GM18499 (cell line): ENCODE data around the gene FGD4.

ENCODE experiments used
- ATAC-seq: cut with Tn5 transposase; IDR thresholded peaks from one replicate; pipeline ENCODE4 v1.9.1; 2021; ENCODE audit warnings: moderate number of reproducible peaks; ENCODE audit not compliant: insufficient read depth, unreplicated experiment

FGD4 gene

GRCh38 chr12:32454075-32454474 lies 54.7 kb downstream of the FGD4 start:
- no peak for ATAC-seq

DNA sequence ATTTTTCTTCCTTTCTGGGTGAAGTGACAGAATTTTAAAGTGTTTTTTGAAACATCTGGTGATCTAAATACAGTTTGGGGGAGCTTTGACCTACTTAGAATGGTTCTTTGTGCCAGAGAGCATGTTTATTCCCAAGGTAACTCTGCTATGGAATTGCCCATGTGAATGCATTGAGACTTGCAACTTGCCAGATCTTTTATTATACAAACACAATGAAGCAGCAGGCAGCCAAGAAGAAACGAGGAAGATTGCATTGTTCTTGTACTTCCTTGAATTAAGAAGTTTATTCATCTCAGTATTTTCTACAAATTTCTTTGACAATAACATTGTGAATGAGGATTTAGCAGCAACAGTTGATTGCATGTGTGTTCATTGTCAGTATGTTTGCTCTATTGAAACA lies 55.5 kb downstream of the FGD4 start:
- ATAC-seq, result no peak

GRCh38 chr12:32455607-32456071 lies 56.3 kb downstream of the FGD4 start:
- no peak for ATAC-seq

DNA sequence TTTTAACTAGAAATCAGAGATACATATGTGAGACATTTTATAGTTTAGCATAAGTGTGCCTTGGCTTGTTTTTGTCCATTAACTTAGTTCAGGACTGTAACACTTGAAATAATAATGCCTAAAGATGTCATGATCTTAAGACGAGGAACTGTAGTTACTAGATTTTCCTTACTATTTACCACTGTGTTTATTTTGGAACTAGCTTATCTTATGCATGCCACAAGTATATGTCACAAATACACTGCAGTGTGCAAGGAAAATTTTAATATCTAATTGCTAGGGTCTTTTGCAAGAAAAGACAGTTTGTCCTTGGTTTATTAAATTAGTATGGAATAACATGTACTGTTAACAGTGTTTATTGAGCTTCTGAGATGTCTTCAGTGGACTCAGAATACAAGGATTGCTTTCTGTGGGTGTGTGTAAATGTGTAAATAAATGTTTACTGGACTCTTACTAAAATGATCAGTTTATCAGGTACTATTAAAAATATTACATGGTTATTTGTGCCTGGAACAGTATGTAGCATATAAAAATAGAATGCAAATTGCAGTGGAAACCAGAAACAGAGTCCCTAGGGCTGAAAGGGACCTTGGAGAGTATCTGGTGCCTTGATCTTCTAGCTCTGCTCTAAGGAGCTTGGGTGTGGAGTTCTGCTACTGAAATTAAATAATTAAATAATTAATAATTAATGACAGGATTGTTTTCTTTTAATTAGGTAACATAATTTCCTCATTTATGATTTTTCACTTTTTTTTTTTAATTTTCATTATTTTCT lies 58.1 kb downstream of the FGD4 start:
- no peak for ATAC-seq

DNA sequence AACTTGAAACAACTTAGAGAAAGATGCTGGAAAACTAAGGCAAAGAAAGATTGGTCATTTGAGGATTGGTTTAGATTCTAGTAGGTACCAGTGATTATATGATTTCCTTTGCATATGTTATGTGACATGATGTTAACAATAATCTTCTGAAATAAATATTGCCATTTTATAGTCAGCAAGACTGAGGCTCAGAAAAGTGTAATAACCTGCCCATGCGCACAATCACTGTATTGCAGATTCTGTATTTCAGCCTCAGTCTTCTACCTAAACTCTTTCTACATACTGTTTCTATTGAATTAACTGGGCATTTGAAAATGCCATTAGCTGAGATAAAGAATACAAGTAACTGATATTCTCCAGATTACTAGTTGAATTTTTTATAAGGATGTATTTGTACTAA lies 61.3 kb downstream of the FGD4 start:
- no peak for ATAC-seq

DNA sequence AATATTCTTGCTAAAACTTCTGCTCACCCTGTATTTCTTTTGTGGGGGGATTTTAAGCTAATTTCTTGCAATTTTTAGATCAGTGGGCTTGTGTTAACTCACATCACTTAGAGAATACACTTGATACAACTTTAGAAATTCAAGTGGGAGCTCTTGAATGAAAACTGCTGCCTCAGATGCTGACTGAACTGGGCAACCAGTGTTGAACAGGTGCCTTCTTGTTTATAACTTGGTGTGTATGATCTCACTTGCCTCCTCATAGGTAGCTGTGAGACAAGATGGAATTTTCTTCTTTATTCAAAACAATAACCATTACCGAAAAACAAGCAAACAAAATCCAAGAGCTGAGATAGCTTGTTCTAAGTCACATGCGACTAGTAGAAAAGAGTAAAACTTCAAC lies 63.5 kb downstream of the FGD4 start:
- ATAC-seq, result no peak

- no peak for ATAC-seq
These were observed 66.8 kb downstream of the FGD4 start for GRCh38 chr12:32466187-32466586.

- no peak for ATAC-seq
These were observed 67.8 kb downstream of the FGD4 start for GRCh38 chr12:32466986-32467711.

DNA sequence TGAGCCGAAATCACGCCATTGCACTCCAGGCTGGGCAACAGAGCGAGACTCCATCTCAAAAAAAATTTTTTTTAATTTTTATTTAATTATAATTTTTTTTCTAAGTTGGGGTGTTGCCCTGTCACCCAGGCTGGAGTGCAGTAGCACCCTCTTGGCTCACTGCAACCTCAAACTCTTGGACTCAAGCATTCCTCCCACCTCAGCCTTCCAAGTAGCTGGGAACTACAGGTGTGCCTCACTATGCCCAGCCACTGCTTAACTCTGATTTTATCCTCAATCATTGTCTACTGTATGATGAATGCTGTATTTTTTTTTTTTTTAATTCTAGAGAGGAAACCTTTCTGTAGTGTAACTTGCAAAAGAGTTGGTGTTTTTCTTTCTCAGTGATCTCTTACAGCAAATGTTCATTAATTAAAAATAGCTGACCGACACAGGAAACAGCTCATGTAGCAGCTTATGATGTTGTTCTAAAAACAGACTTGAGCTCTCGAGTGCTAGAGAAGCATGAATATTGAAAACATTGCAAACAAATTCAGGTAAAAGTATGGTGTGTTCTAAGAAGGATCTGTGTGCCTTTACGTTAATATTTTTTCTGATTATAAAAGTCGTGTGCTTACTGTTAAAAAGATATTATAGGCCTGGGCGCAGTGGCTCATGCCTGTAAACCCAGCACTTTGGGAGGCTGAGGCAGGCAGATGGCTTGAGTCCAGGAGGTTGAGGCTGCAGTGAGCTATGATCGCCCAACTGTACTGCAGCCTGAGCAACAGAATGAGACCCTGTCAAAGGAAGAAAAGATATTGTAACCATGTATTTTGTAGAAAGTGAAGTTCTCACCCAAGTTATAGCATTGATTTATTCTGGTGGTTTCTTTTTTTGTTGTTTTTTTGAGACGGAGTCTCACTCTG lies 68.9 kb downstream of the FGD4 start:
- ATAC-seq, result no peak

DNA sequence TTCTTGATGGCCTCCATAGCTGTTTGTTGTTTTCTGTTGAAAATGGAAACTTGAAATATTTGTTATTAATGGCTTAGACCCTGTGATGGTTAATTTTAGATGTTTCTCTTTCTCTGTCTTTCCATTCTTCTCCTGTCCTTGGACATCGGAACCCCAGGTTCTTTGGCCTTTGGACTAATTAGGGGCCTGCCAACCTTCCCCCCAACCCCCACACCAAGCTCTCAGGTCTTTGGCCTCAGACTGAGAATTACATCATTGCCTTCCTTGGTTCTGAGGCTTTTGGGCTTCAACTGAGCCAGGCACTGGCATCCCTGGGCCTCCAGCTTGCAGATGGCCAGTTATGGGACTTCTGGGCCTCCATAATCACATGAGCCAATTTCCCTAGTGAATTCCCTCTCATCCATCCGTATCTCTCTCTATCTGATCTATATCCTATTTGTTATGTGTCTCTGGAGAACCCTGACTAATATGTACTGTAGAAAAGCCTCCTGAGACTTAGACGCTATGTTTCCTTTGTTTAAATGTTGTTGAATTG lies 71.6 kb downstream of the FGD4 start:
- no peak for ATAC-seq

DNA sequence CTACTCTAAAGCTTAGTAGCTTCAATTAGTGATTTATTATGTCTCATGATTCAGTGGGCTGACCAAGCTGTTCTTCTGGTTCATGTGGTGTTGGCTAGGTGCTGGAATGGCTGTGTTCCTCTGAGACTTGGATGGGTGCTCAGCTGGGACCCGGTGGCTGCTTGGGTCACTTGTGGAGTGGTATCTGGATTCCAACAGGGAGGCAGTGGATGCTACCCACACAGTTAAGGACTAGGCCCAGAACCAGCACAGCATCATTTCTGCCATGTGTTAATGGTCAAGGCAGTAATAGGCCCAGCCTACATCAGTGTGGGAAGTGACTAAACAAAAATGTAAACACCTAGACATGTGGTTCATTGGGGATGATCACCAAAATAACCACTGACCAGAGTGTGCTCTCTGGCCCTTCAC lies 72.2 kb downstream of the FGD4 start:
- ATAC-seq, result no peak

GRCh38 chr12:32475724-32476123 lies 76.4 kb downstream of the FGD4 start:
- no peak for ATAC-seq

GRCh38 chr12:32476446-32476845 lies 77.1 kb downstream of the FGD4 start:
- no peak for ATAC-seq

DNA sequence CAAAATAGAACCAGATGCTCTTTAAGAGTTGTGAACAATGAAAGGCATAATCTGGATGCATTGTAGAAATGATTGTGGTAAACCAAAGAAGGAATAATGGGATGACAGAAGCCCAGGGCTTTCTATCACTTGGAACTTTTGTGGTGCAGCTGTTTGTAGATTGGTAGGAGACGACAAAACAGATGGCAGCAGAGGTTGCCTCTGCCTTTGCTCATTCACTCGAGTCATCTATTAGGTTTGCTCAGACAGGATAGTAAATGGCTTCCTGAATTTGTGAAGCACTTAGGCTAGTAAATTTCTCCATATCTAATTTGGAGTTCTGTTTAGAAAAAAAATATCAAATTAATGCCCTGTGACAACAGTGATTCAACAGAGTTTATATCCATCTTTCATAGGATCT lies 78.4 kb downstream of the FGD4 start:
- no peak for ATAC-seq

- no peak for ATAC-seq
These were observed 78.8 kb downstream of the FGD4 start for GRCh38 chr12:32478166-32478565.

GRCh38 chr12:32478858-32479725 lies 79.7 kb downstream of the FGD4 start:
- ATAC-seq, result no peak

DNA sequence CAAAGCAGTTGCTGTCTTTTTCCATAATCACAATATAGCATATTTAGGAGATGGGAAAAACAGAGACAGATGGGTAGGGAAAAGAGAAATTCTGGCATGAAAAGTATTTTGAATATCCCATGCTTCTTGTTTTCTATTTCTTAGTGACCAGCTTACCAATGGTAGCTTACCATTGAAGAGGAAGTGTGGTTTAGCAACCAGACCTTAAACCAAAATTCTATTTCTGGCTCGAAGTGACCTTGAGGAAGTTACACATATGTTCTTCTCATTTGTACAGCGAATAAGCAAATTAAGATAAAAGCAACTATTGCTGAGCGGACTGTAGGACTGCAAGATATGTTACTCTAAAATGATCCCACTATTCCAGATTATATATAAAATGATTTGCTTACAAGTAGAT lies 82.9 kb downstream of the FGD4 start:
- peak; percentile 84 for ATAC-seq

DNA sequence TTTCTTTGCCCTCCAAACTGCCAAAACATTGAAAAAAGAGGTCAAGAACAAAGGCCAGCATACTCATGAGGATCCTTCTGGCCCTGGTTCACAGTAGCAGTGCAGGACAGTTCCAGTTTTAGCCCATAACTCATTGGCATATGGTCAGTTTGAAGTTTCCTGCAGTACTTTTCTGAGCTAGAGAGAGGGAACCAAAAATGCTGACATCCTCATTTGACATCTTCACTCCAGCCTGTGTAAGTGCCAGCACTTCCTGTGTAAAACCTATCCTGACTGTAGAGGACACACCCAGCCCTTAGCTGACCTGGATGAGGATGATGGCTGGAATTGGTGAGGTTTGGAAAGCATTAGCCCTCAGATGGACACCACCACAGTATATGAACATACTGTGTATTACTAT lies 84.1 kb downstream of the FGD4 start:
- ATAC-seq, result no peak

DNA sequence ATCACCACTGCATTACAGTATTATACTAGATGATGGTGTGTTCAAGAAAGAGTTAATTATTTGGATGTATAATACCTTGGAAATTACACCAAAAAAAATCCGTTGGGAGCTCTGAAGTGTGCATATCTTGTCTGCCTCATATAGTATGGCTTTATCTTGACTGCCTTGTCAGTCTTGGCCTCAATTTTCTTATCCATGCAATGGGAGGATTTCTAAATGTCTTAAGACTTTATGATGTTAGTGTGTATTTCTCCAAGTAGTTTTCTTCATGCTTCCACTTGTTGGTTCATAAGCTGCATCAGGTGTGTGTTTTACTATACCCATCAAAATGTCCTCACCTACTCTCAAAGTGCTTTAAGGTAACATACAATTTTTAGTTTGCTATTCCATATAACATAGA lies 84.6 kb downstream of the FGD4 start:
- ATAC-seq, result no peak

GRCh38 chr12:32486158-32486557 lies 86.8 kb downstream of the FGD4 start:
- ATAC-seq, result no peak
